HCT116 (cell line): ENCODE measurements around the gene CIBAR2. TPM values are rescaled to one million over a fixed set of nuclear protein-coding genes. Genes with fewer than 3 reads are reported as not detected.

Source experiments
- ATAC-seq: fragments of 200-7000 bp; cut with Tn5 transposase; 2 replicates; pipeline ENCODE4 v1.9.1; 2020; ENCODE audit warnings: mild to moderate bottlenecking, moderate library complexity
- BruUV-seq: library from RNA; stranded (reverse); fragments of 400-500 nt; replicated peaks from 2 replicates; lab custom pipeline; 2021; lab: Mats Ljungman, UMichigan
- CTCF ChIA-PET: fragments of 300-600 bp; sonication (Branson Sonifier 250); formaldehyde crosslinking; loops from one replicate; lab custom pipeline; 2021; ENCODE audit warnings: antibody characterized with exemption; lab: Charles Lee
- POLR2A ChIA-PET: fragments of 300-600, 350-600 bp; sonication (Branson Sonifier 250); formaldehyde crosslinking; loops from one replicate; lab custom pipeline; 2021; ENCODE audit warnings: antibody characterized with exemption; lab: Charles Lee
- RAD21 ChIA-PET, 2 experiments: fragments of 300-600 bp; sonication (Branson Sonifier 250); formaldehyde crosslinking; loops; one replicate each; lab custom pipeline; 2023; ENCODE audit warnings: low total read pairs in 2 of 2; ENCODE audit not compliant: uncharacterized antibody in 2 of 2, unreplicated experiment in 2 of 2, low non-redundant PET in 1 of 2; lab: Charles Lee
- DNase-seq: peaks from one replicate; pipeline ENCODE4 v3.0.0-alpha.2; 2010; ENCODE audit warnings: low read depth, low spot score
- H2AFZ ChIP-seq: fragments of 200-600 bp; shearing (Covaris generic), sonication (generic); 2 replicates; pipeline ENCODE4 v1.6.1; 2017; ENCODE audit warnings: low read depth, mixed run types, mixed read lengths, antibody characterized with exemption, low read length; ENCODE audit not compliant: poor library complexity, severe bottlenecking
- H3K27ac ChIP-seq: 2 replicates; pipeline ENCODE4 v1.5.1; 2012; ENCODE audit warnings: low read depth, low read length
- H3K27me3 ChIP-seq: fragments of 200-600 bp; sonication (generic); 2 replicates; pipeline ENCODE4 v1.6.1; 2016; ENCODE audit warnings: mixed run types, low read length, mixed read lengths; ENCODE audit not compliant: insufficient read depth
- H3K36me3 ChIP-seq, 2 experiments: fragments of 200-500 bp in 1 of 2; fragments of 200-600 bp in 1 of 2; sonication (Bioruptor generic) in 1 of 2; sonication (generic) in 1 of 2; 2 replicates each; pipeline versions ENCODE4 v1.5.1 to v1.6.1; 2014 to 2016; ENCODE audit warnings: low read length in 2 of 2, inconsistent platforms in 1 of 2, mixed read lengths in 1 of 2, mixed run types in 1 of 2; ENCODE audit not compliant: insufficient read depth in 2 of 2, control insufficient read depth in 1 of 2
- H3K4me1 ChIP-seq, 2 experiments: fragments of 200-600 bp in 1 of 2; sonication (generic) in 1 of 2; 2 replicates each; pipeline versions ENCODE4 v1.5.1 to v1.6.1; 2012 to 2017; ENCODE audit warnings: low read length in 2 of 2, inconsistent platforms in 1 of 2, mild to moderate bottlenecking in 1 of 2, mixed read lengths in 1 of 2, mixed run types in 1 of 2, moderate library complexity in 1 of 2; ENCODE audit not compliant: insufficient read depth in 2 of 2, control insufficient read depth in 1 of 2
- H3K4me2 ChIP-seq: fragments of 200-600 bp; sonication (generic); 2 replicates; pipeline ENCODE4 v1.6.1; 2017; ENCODE audit warnings: mixed run types, low read length, mixed read lengths
- H3K4me3 ChIP-seq, 2 experiments: fragments of 200-600 bp in 1 of 2; sonication (generic) in 1 of 2; replicated peaks in 1 of 2; 2 replicates each; pipeline ENCODE4 v1.5.1; 2011 to 2016; ENCODE audit warnings: low read length in 2 of 2, control low read depth in 1 of 2, low read depth in 1 of 2, mild to moderate bottlenecking in 1 of 2, mixed read lengths in 1 of 2, mixed run types in 1 of 2
- H3K79me2 ChIP-seq: fragments of 200-600 bp; sonication (generic); 2 replicates; pipeline ENCODE4 v1.6.1; 2017; ENCODE audit warnings: mild to moderate bottlenecking, mixed run types, low read length, moderate library complexity, mixed read lengths; ENCODE audit not compliant: insufficient read depth
- H3K9ac ChIP-seq: fragments of 200-600 bp; sonication (generic); 2 replicates; pipeline ENCODE4 v1.6.1; 2016; ENCODE audit warnings: low read length, mixed read lengths
- H3K9me2 ChIP-seq: fragments of 200-600 bp; sonication (generic), shearing (Covaris generic); 2 replicates; pipeline ENCODE4 v1.6.1; 2017; ENCODE audit warnings: mixed run types, mild to moderate bottlenecking, moderate library complexity; ENCODE audit not compliant: insufficient read depth
- H3K9me3 ChIP-seq, 2 experiments: fragments of 200-500 bp in 1 of 2; fragments of 200-600 bp in 1 of 2; sonication (Bioruptor generic) in 1 of 2; sonication (generic) in 1 of 2; 2 replicates each; pipeline ENCODE4 v1.6.1; 2014 to 2017; ENCODE audit warnings: low read length in 2 of 2, mixed read lengths in 2 of 2, inconsistent platforms in 1 of 2, low read depth in 1 of 2, mild to moderate bottlenecking in 1 of 2, mixed run types in 1 of 2, moderate library complexity in 1 of 2; ENCODE audit not compliant: control insufficient read depth in 1 of 2, insufficient read depth in 1 of 2
- H4K20me1 ChIP-seq: fragments of 200-600 bp; sonication (generic), shearing (Covaris generic); 2 replicates; pipeline ENCODE4 v1.6.1; 2017; ENCODE audit warnings: mixed run types, mild to moderate bottlenecking, moderate library complexity; ENCODE audit not compliant: insufficient read depth
- ATF3 ChIP-seq: IDR thresholded peaks from 2 replicates; pipeline ENCODE4 v1.6.1; 2012
- CEBPB ChIP-seq: IDR thresholded peaks from 2 replicates; pipeline ENCODE4 v1.6.1; 2012; ENCODE audit warnings: low read depth
- CTCF ChIP-seq, 3 experiments: fragments of 200-600 bp in 1 of 3; sonication (generic) in 1 of 3; IDR thresholded peaks in 2 of 3; conservative IDR thresholded peaks in 1 of 3; 2 replicates each; pipeline ENCODE4 v1.5.1; 2012 to 2017; ENCODE audit warnings: low read depth in 2 of 3, low read length in 2 of 3, antibody characterized with exemption in 1 of 3, borderline replicate concordance in 1 of 3, control low read depth in 1 of 3, mild to moderate bottlenecking in 1 of 3, mixed read lengths in 1 of 3, mixed run types in 1 of 3, moderate library complexity in 1 of 3; ENCODE audit not compliant: insufficient read depth in 1 of 3
- EGR1 ChIP-seq: IDR thresholded peaks from 2 replicates; pipeline ENCODE4 v1.6.1; 2012; ENCODE audit warnings: low read depth
- FOSL1 ChIP-seq: IDR thresholded peaks from 2 replicates; pipeline ENCODE4 v1.6.1; 2012; ENCODE audit warnings: low read depth
- JUND ChIP-seq: IDR thresholded peaks from 2 replicates; pipeline ENCODE4 v1.6.1; 2012
- MAX ChIP-seq: IDR thresholded peaks from 2 replicates; pipeline ENCODE4 v1.6.1; 2012
- POLR2A ChIP-seq: IDR thresholded peaks from 2 replicates; pipeline ENCODE4 v1.7.0; 2011; ENCODE audit warnings: borderline replicate concordance; ENCODE audit not compliant: insufficient read depth, insufficient read length; ENCODE audit errors: extremely low read depth
- POLR2AphosphoS5 ChIP-seq: IDR thresholded peaks from 2 replicates; pipeline ENCODE4 v1.6.1; 2011; ENCODE audit warnings: mild to moderate bottlenecking, low read depth, low read length, moderate library complexity
- REST ChIP-seq: IDR thresholded peaks from 2 replicates; pipeline ENCODE4 v1.6.1; 2012; ENCODE audit warnings: low read depth
- SIN3A ChIP-seq: IDR thresholded peaks from 2 replicates; pipeline ENCODE4 v1.6.1; 2012; ENCODE audit warnings: low read depth
- SP1 ChIP-seq: IDR thresholded peaks from 2 replicates; pipeline ENCODE4 v1.6.1; 2012; ENCODE audit warnings: low read depth
- SRF ChIP-seq: IDR thresholded peaks from 2 replicates; pipeline ENCODE4 v1.6.1; 2012; ENCODE audit warnings: low read depth
- TCF7L2 ChIP-seq: IDR thresholded peaks from 2 replicates; pipeline ENCODE4 v1.7.0; 2011; ENCODE audit warnings: borderline replicate concordance, inconsistent platforms; ENCODE audit not compliant: insufficient read depth, insufficient read length; ENCODE audit errors: extremely low read depth
- YY1 ChIP-seq: IDR thresholded peaks from 2 replicates; pipeline ENCODE4 v1.6.1; 2011; ENCODE audit warnings: low read length, low read depth, moderate library complexity, mild to moderate bottlenecking; ENCODE audit not compliant: insufficient replicate concordance; ENCODE audit errors: extremely low read depth
- ZBTB33 ChIP-seq: IDR thresholded peaks from 2 replicates; pipeline ENCODE4 v1.6.1; 2011; ENCODE audit warnings: mild to moderate bottlenecking, low read length, moderate library complexity; ENCODE audit not compliant: insufficient replicate concordance; ENCODE audit errors: extremely low read depth
- ZFX ChIP-seq: fragments of 450-650 bp; IDR thresholded peaks from 2 replicates; pipeline ENCODE4 v1.6.1; 2017
- ZNF274 ChIP-seq: fragments of 200-500 bp; sonication (Bioruptor generic); IDR thresholded peaks from 2 replicates; pipeline ENCODE4 v1.6.1; 2014; ENCODE audit warnings: mild to moderate bottlenecking, low read depth, low read length, inconsistent platforms
- intact Hi-C: fragments of 100-400 bp; cut with micrococcal nuclease; formaldehyde crosslinking; loops from 2 replicates; pipeline ENCODE4 v1.10.0; 2022
- total RNA-seq: library from RNA; stranded (reverse); gene quantifications from one replicate; pipeline ENCODE4 v1.2.1, GENCODE V29; 2021; ENCODE audit not compliant: unreplicated experiment

The CIBAR2 gene
- total RNA-seq, 1 experiment from 2014 or later: 0.27 TPM

GRCh38 chr16:85062845-85063244 lies 49.4 kb downstream of the CIBAR2 start:
- intact Hi-C loops: no loop called here
- ChIA-PET CTCF (no interaction called here), RAD21 (no interaction called here), POLR2A (no interaction called here)
- no peak overlapping the region for H3K9ac ChIP-seq
- H3K4me3 ChIP-seq: no peak overlapping the region
- H3K9me2 ChIP-seq: no peaks in the 10 kb centered on the region
- DNase-seq (no peak), ATAC-seq (peak; percentile 74)
- no TSS peak for BruUV-seq
- H4K20me1 ChIP-seq: no peaks in the 10 kb centered on the region
- no peaks in the 10 kb centered on the region for H3K9me3 ChIP-seq
- peak overlapping the region; percentile 41 for H3K4me2 ChIP-seq
- no peaks in the 10 kb centered on the region for H3K79me2 ChIP-seq
- H3K27ac ChIP-seq: no peak overlapping the region
- no peaks in the 10 kb centered on the region for H3K27me3 ChIP-seq
- H3K4me1 ChIP-seq: peaks cover 0 to 11% of the 10 kb centered on the region in 2 experiments; a peak in 2 of 4 replicates
- H2AFZ ChIP-seq: no peak overlapping the region
- TF ChIP-seq POLR2A (no peak), POLR2AphosphoS5 (no peak), ZBTB33 (no peak), JUND (no peak), YY1 (no peak), REST (no peak), CEBPB (no peak), ZNF274 (no peak), MAX (no peak), SP1 (no peak), EGR1 (no peak), FOSL1 (no peak), SIN3A (no peak), ZFX (no peak), SRF (no peak), TCF7L2 (no peak), CTCF (IDR thresholded peaks at IDR 0.05 in 2 of 3, conservative IDR thresholded peaks at IDR 0.05 in 1 of 3; ENCODE audit: borderline replicate concordance in 1 of 3, insufficient read depth in 1 of 3, low read depth in 2 of 3, low read length in 2 of 3) (no peak), ATF3 (no peak)
- H3K36me3 ChIP-seq: no peaks in the 10 kb centered on the region
